Raji (cell line): ENCODE measurements around the gene RHNO1.
A peak's percentile ranks its signal among the peaks of the same experiment; 100 is the strongest.

Source experiments
- POLR2A ChIP-seq: IDR thresholded peaks from 2 replicates; pipeline ENCODE4 v1.6.1; 2011; ENCODE audit warnings: low read depth, low read length, control low read depth; ENCODE audit not compliant: insufficient read depth

The RHNO1 gene

GRCh38 chr12:2854669-2855453 is 22.2 kb upstream of the RHNO1 start:
- TF ChIP-seq POLR2A, result no peak

- TF ChIP-seq POLR2A, result no peak
These were observed 21.5 kb upstream of the RHNO1 start for GRCh38 chr12:2855546-2855945.

DNA sequence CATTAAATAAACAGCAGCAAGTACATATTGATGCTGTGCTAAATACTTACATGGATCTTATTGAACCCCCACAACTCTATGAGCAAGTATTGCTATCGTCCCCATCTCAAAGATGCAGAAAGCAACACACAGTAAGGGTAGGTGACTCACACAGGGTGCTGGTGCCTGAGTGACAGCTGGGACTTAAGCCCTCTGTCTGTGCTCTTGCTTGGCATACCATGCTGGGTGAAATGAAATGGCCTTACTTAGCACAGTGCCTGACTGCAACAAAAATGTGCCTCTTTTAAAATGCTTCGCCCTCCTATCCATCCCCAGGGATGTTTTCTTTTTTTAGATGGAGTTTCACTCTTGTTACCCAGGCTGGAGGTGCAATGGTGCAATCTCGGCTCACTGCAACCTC is 21.0 kb upstream of the RHNO1 start:
- TF ChIP-seq POLR2A, result no peak

GRCh38 chr12:2857021-2857431 is 20.0 kb upstream of the RHNO1 start, which contains the start of gene TEX52:
Gene TEX52, minus strand, starts transcription at chr12:2857039. Its CDS starts 13 bp downstream, at chr12:2857026.
- no peak for TF ChIP-seq POLR2A

DNA sequence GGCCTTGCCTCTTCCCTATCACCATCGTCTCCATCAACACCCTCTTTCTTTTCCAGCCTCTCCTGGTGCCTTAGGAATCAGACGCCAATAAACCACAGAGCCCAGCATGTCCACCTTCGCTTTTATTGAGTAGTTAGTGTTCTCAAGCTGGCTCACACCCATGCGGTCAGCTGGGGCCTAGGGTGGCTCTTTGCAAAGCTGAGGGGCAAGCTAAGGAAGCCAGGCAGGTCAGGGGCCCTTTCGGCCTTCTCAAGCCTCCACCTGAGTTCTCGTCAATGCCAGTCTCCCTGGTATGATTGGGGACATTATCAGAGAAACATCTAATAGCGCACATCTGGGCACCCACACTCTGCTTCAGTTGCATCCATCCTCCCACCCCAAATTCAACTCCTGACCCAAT is 19.4 kb upstream of the RHNO1 start:
- TF ChIP-seq POLR2A, result no peak

DNA sequence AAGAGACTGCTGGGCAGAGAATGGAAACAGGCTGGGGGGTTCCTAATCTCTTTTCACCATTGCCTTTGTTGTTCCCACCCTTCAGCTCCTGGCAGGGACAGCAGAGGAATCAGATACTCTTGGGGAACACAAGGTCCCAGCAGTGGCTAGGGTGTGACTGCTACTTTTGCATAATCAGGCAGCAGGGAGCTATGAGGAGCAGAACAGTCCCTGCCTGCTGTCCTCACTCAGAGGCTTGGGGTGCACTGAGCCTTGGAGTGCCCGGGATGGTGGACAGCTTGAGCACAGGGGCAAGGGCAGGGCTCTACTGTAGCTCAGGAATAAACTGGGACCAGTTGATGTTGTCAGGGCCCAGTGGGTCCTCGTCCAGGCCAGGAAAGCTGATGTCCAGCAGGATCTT is 18.7 kb upstream of the RHNO1 start:
- TF ChIP-seq POLR2A, result 0 out of 2 replicates have a peak, but pooled peaks have one; percentile 19

- no peak for TF ChIP-seq POLR2A
These were observed 18.0 kb upstream of the RHNO1 start for GRCh38 chr12:2858944-2859421.

- no peak for TF ChIP-seq POLR2A
These were observed 16.9 kb upstream of the RHNO1 start for GRCh38 chr12:2860170-2860569.

- no peak for TF ChIP-seq POLR2A
These were observed 14.1 kb upstream of the RHNO1 start for GRCh38 chr12:2862876-2863275.

DNA sequence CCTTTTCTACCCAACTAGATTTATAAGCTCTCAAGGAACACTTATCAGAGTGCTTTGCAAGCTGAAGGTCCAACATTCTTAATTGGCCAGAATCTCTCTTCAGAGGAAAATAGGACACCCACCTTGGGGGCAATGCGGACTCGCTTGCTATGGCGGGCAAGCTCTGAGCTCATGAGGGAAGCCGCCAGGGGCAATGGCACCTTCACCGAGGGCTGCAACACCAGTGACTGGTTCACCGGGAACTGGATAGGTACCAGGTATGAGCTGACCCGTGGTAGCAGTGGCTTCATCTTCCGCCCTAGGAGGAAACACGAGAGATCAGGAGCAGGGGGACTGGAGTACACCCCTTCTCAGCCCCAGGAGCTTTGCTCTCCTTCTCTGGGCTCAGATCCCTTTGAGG is 12.8 kb upstream of the RHNO1 start:
- no peak for TF ChIP-seq POLR2A

- no peak for TF ChIP-seq POLR2A
These were observed 484 bp upstream of the RHNO1 start for GRCh38 chr12:2876431-2877046.

DNA sequence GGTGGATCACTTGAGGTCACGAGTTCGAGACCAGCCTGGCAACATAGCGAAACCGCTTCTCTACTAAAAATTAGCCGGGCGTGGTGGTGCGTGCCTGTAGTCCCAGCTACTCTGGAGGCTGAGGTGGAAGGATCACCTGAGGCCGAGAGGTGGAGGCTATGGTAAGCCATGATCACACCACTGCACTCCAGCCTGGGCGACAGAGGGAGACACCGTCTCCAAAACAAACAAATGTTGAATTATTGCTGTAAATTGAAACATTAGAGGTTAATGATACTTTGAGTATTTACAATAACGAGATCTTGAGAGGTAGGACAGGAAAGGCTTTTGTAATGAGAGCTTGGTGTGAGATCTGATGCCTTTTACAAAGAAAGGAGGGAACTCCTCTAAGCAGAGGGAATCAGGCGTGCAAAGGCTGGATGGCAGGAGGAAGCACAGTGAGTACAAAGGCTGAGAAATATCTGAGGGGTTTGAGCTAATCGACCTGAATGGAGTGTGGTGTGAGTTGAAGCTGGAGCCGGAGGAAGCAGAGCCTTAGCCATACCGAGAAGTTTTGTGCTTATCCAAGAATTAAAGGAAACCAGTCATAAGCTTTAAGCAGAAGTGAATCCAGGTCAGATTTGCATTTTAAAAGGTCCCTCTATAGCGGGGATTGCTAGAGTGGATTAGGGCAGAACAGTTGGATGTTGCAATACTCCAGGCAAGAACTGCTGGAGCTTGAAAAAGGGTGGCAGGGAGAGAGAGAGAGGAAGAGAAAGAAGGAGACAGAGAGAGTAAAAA is 1.1 kb downstream of the RHNO1 start:
- TF ChIP-seq POLR2A, result no peak

- TF ChIP-seq POLR2A, result no peak
These were observed 2.8 kb downstream of the RHNO1 start for GRCh38 chr12:2879853-2880252.

DNA sequence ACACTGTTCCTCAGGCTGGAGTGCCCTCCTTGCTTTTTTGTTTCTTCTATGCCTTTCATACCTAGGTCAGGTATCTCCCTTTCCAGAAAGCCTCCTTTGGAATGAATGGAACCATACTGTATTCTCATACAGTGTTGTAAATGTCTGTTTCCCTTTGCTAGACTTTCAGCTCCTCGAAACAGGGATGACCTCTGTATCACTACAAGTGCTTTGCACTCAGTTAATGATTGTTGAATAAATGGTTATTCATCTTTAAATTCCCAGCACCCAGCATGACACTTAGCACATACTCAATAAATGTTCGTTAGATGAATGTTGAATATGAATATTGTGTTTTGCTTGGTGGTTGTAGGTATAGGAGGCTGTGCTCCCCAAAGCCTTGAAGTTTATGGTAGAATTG is 7.8 kb downstream of the RHNO1 start:
- no peak for TF ChIP-seq POLR2A

DNA sequence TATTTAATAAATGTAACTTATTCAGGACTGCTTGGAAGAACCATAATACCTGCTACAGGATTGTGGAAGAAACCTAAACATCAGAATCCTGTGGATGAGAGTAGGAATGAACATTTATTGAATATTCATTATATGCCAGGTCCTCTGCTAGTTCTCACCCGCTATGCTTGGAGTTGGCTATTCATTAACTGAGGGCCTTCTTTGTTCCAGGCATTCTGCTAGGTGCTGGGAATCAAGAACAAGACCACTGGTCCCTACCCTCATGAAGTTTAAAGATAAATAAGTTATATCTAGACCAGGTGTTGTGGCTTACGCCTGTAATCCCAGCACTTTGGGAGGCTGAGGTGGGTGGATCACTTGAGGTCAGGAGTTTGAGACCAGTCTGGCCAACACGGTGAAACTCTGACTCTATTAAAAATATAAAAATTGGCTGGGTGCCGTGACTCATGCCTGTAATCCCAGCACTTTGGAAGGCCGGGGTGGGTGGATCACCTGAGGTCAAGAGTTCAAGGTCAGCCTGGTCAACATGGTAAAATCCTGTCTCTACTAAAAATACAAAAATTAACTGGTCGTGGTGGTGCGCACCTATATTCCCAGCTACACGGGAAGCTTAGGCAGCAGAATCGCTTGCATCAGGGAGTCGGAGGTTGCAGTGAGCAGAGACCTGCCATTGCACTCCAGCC is 9.9 kb downstream of the RHNO1 start:
- no peak for TF ChIP-seq POLR2A
